ENCODE results near the gene F11R. TPM values are rescaled to one million over a fixed set of nuclear protein-coding genes. Genes with fewer than 3 reads are reported as not detected.

Gene F11R
- total and polyA plus RNA-seq, 10 of the 15 experiments (the other 5 are each of a cell fraction or from before 2014, with no cell fraction given) = 15.3 to 80.9 (median 24.3) TPM

DNA sequence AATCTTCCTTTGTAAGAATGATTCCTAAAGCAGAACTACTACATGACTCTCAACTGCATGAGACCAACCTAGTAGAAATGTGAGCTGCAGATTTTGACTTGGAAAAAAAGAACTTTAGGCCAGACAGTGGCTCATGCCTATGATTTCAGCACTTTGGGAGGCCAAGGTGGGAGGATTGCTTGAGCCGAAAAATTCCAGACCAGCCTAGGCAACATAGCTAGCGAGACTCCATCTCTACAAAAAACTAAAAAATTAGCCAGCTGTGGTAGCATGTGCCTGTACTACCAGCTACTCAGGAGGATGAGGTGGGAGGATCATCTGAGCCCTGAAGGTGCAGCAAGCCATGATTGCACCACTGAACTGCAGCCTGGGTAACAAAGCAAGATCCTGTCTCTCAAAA is 41.7 kb downstream of the F11R start (continued):
- TF ChIP-seq BHLHE40 (IDR thresholded peaks at IDR 0.05; ENCODE audit: borderline replicate concordance in 1 of 2, low read depth in 2 of 2, low read length in 1 of 2) (no peak), IKZF2 (IDR thresholded peaks at IDR 0.05) (no peak), MTA3 (IDR thresholded peaks at IDR 0.05; ENCODE audit: borderline replicate concordance, low read length) (no peak), MEF2B (IDR thresholded peaks at IDR 0.05; ENCODE audit: partially characterized antibody, poor library complexity, severe bottlenecking) (no peak), POU2F2 (IDR thresholded peaks at IDR 0.05; ENCODE audit: borderline replicate concordance, low read depth, low read length) (no peak), BRCA1 (IDR thresholded peaks at IDR 0.05; ENCODE audit: low read depth, low read length) (no peak), SREBF2 (IDR thresholded peaks at IDR 0.05; ENCODE audit: low read length) (no peak)
- TF ChIP-seq, protein P1, sequence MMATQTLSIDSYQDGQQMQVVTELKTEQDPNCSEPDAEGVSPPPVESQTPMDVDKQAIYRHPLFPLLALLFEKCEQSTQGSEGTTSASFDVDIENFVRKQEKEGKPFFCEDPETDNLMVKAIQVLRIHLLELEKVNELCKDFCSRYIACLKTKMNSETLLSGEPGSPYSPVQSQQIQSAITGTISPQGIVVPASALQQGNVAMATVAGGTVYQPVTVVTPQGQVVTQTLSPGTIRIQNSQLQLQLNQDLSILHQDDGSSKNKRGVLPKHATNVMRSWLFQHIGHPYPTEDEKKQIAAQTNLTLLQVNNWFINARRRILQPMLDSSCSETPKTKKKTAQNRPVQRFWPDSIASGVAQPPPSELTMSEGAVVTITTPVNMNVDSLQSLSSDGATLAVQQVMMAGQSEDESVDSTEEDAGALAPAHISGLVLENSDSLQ (IDR thresholded peaks at IDR 0.05) = no peak

DNA sequence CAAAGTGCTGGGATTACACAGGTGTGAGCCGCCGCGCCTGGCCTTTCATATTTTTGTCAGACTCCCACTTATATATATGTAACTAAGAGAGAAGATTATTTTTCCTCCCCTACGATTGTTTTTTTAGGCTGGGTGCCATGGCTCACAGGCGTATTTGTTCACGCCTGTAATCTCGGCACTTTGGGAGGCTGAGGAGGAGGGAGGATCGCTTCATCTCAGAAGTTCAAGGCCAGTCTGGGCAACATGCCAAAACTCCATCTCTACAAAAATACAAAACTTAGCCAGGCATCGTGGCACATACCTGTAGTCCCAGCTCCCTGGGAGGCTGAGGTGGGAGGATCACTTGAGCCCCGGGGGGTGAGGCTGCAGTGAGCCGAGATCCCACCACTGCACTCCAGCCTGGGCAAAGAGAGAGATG is 42.4 kb downstream of the F11R start:
- H3K4me2 ChIP-seq (ENCODE audit: control insufficient read depth, insufficient read depth) = no peak overlapping the region
- no peaks in the 10 kb centered on the region for H3K36me3 ChIP-seq (ENCODE audit: control insufficient read depth in 2 of 2, insufficient read depth in 2 of 2, low read length in 1 of 2)
- CTCF ChIA-PET = interaction anchor here (0.7 to 11.0 kb wide), 12 partner anchors 11 to 571 kb away, joined by 3 to 75 read pairs (median 3); partner anchors contain the start of genes ITLN2 and KLHDC9
- SMC1A ChIA-PET (ENCODE audit: uncharacterized antibody, unreplicated experiment) = interaction anchor here (1.2 to 4.9 kb wide), 3 partner anchors 27 to 202 kb away, joined by 3 to 21 read pairs (median 6); no protein-coding TSS in a partner anchor
- no peaks in the 10 kb centered on the region for H4K20me1 ChIP-seq (ENCODE audit: control insufficient read depth, insufficient read depth)
- in situ Hi-C loops (cut with MboI) (no loop called here), intact Hi-C loops (cut with micrococcal nuclease; ENCODE audit: unreplicated experiment) (no loop called here)
- H3K27me3 ChIP-seq (replicated peaks in 1 of 2; ENCODE audit: control insufficient read depth in 2 of 2, insufficient read depth in 2 of 2, low read length in 1 of 2) = no peaks in the 10 kb centered on the region; a peak in 2 of 4 replicates
- DNase-seq (ENCODE audit: low read depth, low spot score) = no peak
- FAIRE-seq = no peak
- RAD21 ChIA-PET (ENCODE audit: unreplicated experiment) = interaction anchor here (0.7 to 4.2 kb wide), 4 partner anchors 10 to 42 kb away, joined by 3 to 21 read pairs (median 4); partner anchors contain the start of gene F11R
- H2AFZ ChIP-seq (ENCODE audit: control insufficient read depth, low read depth, low read length) = no peak overlapping the region
- WGBS (ENCODE audit: insufficient coverage, insufficient replicate concordance, low lambda C conversion rate, missing lambda C conversion rate) = 81% methylated on average over 11 of the region's 11 CpGs
- POLR2A ChIA-PET = interaction anchor here (0.6 to 0.9 kb wide), 2 partner anchors 25 to 91 kb away, joined by 3 read pairs; partner anchors contain the start of gene ARHGAP30
- peaks cover 10% of the 10 kb centered on the region for H3K4me1 ChIP-seq (ENCODE audit: control insufficient read depth, insufficient read depth, low read length)
- BruUV-seq (replicated peaks) = no TSS peak
- TF ChIP-seq ZNF217 (IDR thresholded peaks at IDR 0.05) = no peak
- TF ChIP-seq, protein P2, sequence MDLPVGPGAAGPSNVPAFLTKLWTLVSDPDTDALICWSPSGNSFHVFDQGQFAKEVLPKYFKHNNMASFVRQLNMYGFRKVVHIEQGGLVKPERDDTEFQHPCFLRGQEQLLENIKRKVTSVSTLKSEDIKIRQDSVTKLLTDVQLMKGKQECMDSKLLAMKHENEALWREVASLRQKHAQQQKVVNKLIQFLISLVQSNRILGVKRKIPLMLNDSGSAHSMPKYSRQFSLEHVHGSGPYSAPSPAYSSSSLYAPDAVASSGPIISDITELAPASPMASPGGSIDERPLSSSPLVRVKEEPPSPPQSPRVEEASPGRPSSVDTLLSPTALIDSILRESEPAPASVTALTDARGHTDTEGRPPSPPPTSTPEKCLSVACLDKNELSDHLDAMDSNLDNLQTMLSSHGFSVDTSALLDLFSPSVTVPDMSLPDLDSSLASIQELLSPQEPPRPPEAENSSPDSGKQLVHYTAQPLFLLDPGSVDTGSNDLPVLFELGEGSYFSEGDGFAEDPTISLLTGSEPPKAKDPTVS (IDR thresholded peaks at IDR 0.05; ENCODE audit: low read depth, low read length) = no peak
- TF ChIP-seq, protein P3, sequence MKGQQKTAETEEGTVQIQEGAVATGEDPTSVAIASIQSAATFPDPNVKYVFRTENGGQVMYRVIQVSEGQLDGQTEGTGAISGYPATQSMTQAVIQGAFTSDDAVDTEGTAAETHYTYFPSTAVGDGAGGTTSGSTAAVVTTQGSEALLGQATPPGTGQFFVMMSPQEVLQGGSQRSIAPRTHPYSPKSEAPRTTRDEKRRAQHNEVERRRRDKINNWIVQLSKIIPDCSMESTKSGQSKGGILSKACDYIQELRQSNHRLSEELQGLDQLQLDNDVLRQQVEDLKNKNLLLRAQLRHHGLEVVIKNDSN (IDR thresholded peaks at IDR 0.05; ENCODE audit: borderline replicate concordance, extremely low read length, insufficient read depth, low read depth, low read length) = no peak
- TF ChIP-seq WRNIP1 (IDR thresholded peaks at IDR 0.05; ENCODE audit: borderline replicate concordance, low read depth, low read length) = no peak
- TF ChIP-seq CHD1 (IDR thresholded peaks at IDR 0.05; ENCODE audit: low read depth, low read length) = no peak
- no peak for TF ChIP-seq PAX5 (IDR thresholded peaks at IDR 0.05; ENCODE audit: borderline replicate concordance, low read depth, low read length)
- no peak for TF ChIP-seq EZH2 (IDR thresholded peaks at IDR 0.05; ENCODE audit: borderline replicate concordance, control insufficient read depth, low read depth, low read length)
- TF ChIP-seq, protein P4, sequence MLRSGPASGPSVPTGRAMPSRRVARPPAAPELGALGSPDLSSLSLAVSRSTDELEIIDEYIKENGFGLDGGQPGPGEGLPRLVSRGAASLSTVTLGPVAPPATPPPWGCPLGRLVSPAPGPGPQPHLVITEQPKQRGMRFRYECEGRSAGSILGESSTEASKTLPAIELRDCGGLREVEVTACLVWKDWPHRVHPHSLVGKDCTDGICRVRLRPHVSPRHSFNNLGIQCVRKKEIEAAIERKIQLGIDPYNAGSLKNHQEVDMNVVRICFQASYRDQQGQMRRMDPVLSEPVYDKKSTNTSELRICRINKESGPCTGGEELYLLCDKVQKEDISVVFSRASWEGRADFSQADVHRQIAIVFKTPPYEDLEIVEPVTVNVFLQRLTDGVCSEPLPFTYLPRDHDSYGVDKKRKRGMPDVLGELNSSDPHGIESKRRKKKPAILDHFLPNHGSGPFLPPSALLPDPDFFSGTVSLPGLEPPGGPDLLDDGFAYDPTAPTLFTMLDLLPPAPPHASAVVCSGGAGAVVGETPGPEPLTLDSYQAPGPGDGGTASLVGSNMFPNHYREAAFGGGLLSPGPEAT (IDR thresholded peaks at IDR 0.05; ENCODE audit: low read depth) = no peak
- TF ChIP-seq HCFC1 (IDR thresholded peaks at IDR 0.05; ENCODE audit: low read length) = no peak
- no peak for TF ChIP-seq PAX8 (IDR thresholded peaks at IDR 0.05)
- ATAC-seq = no peak
- no peak overlapping the region for H3K9ac ChIP-seq (ENCODE audit: control insufficient read depth, insufficient read depth, low read length)
- H3K9me3 ChIP-seq (replicated peaks; ENCODE audit: control insufficient read depth, insufficient read depth, low read length) = no peaks in the 10 kb centered on the region
- no peak overlapping the region for H3K4me3 ChIP-seq
- H3K79me2 ChIP-seq (ENCODE audit: control insufficient read depth, insufficient read depth, low read length) = no peaks in the 10 kb centered on the region
- no peak overlapping the region for H3K27ac ChIP-seq (ENCODE audit: control insufficient read depth, insufficient read depth)

Data from GM12878 (cell line).